ENCODE data around the gene SRBD1.

DNA sequence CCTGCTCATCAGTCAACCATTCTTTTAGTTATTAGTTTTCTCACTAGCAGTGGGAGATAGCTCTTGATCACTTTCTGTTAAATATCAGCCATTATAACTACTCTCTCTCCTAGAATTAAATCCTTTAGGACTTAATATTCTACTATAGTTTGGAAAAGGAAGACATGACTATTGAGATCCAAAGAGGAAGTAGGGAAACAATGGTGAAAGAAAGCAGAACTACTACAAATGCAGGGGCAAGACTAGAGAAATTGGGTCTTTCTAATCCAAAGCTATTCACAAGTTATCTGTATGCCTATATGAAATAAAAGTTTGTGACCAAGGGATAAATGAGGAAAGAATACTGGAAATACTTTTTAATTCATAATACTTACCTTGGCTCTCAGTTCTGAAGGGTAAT lies 65.1 kb downstream of the SRBD1 start:
- TF ChIP-seq TAF1 (IDR thresholded peaks at IDR 0.05; ENCODE audit: borderline replicate concordance, insufficient read depth, low read length) (no peak), POLR2AphosphoS5 (IDR thresholded peaks at IDR 0.05; ENCODE audit: low read depth, low read length) (no peak), SIN3A (IDR thresholded peaks at IDR 0.05; ENCODE audit: borderline replicate concordance, insufficient read depth, low read length) (no peak)
- TF ChIP-seq, protein P1, sequence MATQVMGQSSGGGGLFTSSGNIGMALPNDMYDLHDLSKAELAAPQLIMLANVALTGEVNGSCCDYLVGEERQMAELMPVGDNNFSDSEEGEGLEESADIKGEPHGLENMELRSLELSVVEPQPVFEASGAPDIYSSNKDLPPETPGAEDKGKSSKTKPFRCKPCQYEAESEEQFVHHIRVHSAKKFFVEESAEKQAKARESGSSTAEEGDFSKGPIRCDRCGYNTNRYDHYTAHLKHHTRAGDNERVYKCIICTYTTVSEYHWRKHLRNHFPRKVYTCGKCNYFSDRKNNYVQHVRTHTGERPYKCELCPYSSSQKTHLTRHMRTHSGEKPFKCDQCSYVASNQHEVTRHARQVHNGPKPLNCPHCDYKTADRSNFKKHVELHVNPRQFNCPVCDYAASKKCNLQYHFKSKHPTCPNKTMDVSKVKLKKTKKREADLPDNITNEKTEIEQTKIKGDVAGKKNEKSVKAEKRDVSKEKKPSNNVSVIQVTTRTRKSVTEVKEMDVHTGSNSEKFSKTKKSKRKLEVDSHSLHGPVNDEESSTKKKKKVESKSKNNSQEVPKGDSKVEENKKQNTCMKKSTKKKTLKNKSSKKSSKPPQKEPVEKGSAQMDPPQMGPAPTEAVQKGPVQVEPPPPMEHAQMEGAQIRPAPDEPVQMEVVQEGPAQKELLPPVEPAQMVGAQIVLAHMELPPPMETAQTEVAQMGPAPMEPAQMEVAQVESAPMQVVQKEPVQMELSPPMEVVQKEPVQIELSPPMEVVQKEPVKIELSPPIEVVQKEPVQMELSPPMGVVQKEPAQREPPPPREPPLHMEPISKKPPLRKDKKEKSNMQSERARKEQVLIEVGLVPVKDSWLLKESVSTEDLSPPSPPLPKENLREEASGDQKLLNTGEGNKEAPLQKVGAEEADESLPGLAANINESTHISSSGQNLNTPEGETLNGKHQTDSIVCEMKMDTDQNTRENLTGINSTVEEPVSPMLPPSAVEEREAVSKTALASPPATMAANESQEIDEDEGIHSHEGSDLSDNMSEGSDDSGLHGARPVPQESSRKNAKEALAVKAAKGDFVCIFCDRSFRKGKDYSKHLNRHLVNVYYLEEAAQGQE (IDR thresholded peaks at IDR 0.05; ENCODE audit: insufficient read depth in 1 of 2, low read depth in 2 of 2, low read length in 2 of 2): no peak

All from PFSK-1 (cell line).